K562 (cell line): ENCODE results near the gene SLC6A8. TPM values are rescaled to one million over a fixed set of nuclear protein-coding genes. Genes with fewer than 3 reads are reported as not detected.

Source experiments
- C11orf30 ChIP-seq: fragments of 450-650 bp; IDR thresholded peaks from 2 replicates; pipeline ENCODE4 v1.6.1; 2016; ENCODE audit warnings: low read depth, mild to moderate bottlenecking
- CCAR2 ChIP-seq: fragments of 200-400 bp; formaldehyde crosslinking; IDR thresholded peaks from 2 replicates; pipeline ENCODE4 v1.6.1; 2017; ENCODE audit warnings: mild to moderate bottlenecking, low read depth, low read length
- CREB1 ChIP-seq, 2 experiments: sonication (generic) in 1 of 2; formaldehyde crosslinking in 1 of 2; IDR thresholded peaks; 2 replicates each; pipeline versions ENCODE4 v1.6.1 to v1.8.0; 2012 to 2022; ENCODE audit warnings: inconsistent platforms in 1 of 2, mild to moderate bottlenecking in 1 of 2, missing genetic modification reagents in 1 of 2, moderate library complexity in 1 of 2
- CUX1 ChIP-seq: fragments of 200-800 bp; sonication (Bioruptor generic); IDR thresholded peaks from 2 replicates; pipeline ENCODE4 v1.6.1; 2016; ENCODE audit warnings: missing genetic modification characterization, missing compliant biosample characterization
- EP400 ChIP-seq: fragments of 450-650 bp; IDR thresholded peaks from 2 replicates; pipeline ENCODE4 v1.6.1; 2017; ENCODE audit warnings: antibody characterized with exemption, mild to moderate bottlenecking, moderate library complexity
- ESRRB ChIP-seq: fragments of 250-450 bp; sonication (Bioruptor Pico); IDR thresholded peaks from 2 replicates; pipeline ENCODE4 v1.5.0; 2020; ENCODE audit warnings: mild to moderate bottlenecking, moderate library complexity, borderline replicate concordance
- FOXM1 ChIP-seq, 2 experiments: fragments of 450-650 bp in 1 of 2; sonication (generic) in 1 of 2; formaldehyde crosslinking in 1 of 2; IDR thresholded peaks; 2 replicates each; pipeline versions ENCODE4 v1.6.1 to v1.9.0; 2017 to 2022; ENCODE audit warnings: low read depth in 2 of 2, mild to moderate bottlenecking in 2 of 2, missing genetic modification reagents in 1 of 2, moderate library complexity in 1 of 2
- MBD2 ChIP-seq: sonication (generic); IDR thresholded peaks from 2 replicates; pipeline ENCODE4 v1.6.1; 2016; ENCODE audit warnings: low read depth, borderline replicate concordance
- MXI1 ChIP-seq: IDR thresholded peaks from 2 replicates; pipeline ENCODE4 v1.6.1; 2011; ENCODE audit warnings: low read depth, mild to moderate bottlenecking, improper control_type of control experiment, low read length
- MYBL2 ChIP-seq, 2 experiments: fragments of 450-650 bp in 1 of 2; sonication (generic) in 1 of 2; formaldehyde crosslinking in 1 of 2; IDR thresholded peaks; 2 replicates each; pipeline versions ENCODE4 v1.6.1 to v1.8.1; 2017 to 2022; ENCODE audit warnings: borderline replicate concordance in 1 of 2, inconsistent platforms in 1 of 2, low read depth in 1 of 2, mild to moderate bottlenecking in 1 of 2, missing genetic modification reagents in 1 of 2, moderate library complexity in 1 of 2
- MYNN ChIP-seq, 2 experiments: sonication (generic); formaldehyde crosslinking in 1 of 2; IDR thresholded peaks; 2 replicates each; pipeline versions ENCODE4 v1.5.0 to v1.6.1; 2016 to 2020; ENCODE audit warnings: antibody characterized with exemption in 1 of 2, missing genetic modification reagents in 1 of 2
- RBFOX2 ChIP-seq: fragments of 200-400 bp; formaldehyde crosslinking; IDR thresholded peaks from 2 replicates; pipeline ENCODE4 v1.6.1; 2017; ENCODE audit warnings: low read depth, mild to moderate bottlenecking, low read length, moderate library complexity
- RBM39 ChIP-seq: fragments of 200-400 bp; formaldehyde crosslinking; optimal IDR thresholded peaks from 2 replicates; pipeline ENCODE3; 2018; ENCODE audit warnings: low read depth, low read length
- SETDB1 ChIP-seq: IDR thresholded peaks from one replicate; pipeline ENCODE4 v1.6.1; 2012; ENCODE audit warnings: low read length, control low read depth, inconsistent platforms
- SRSF1 ChIP-seq: fragments of 200-400 bp; formaldehyde crosslinking; IDR thresholded peaks from 2 replicates; pipeline ENCODE4 v1.6.1; 2017; ENCODE audit warnings: mild to moderate bottlenecking, low read depth, low read length, moderate library complexity
- TGIF2 ChIP-seq: sonication (generic); formaldehyde crosslinking; IDR thresholded peaks from 2 replicates; pipeline ENCODE4 v1.8.1; 2022; ENCODE audit warnings: mild to moderate bottlenecking, missing genetic modification reagents, moderate library complexity
- ZKSCAN3 ChIP-seq: fragments of 250-450 bp; sonication (Bioruptor Pico); IDR thresholded peaks from 2 replicates; pipeline ENCODE4 v1.4.0; 2020
- ZNF134 ChIP-seq: fragments of 250-450 bp; sonication (Bioruptor Pico); conservative IDR thresholded peaks from 2 replicates; pipeline ENCODE4 v1.4.0; 2020
- ZNF551 ChIP-seq: fragments of 250-450 bp; sonication (Bioruptor Pico); IDR thresholded peaks from 2 replicates; pipeline ENCODE4 v1.5.0; 2021; ENCODE audit warnings: mild to moderate bottlenecking, moderate library complexity
- ZNF740 ChIP-seq, 3 experiments: fragments of 200-800 bp in 1 of 3; sonication (Bioruptor generic) in 1 of 3; sonication (generic) in 1 of 3; formaldehyde crosslinking in 1 of 3; IDR thresholded peaks; 2 replicates each; pipeline versions ENCODE4 v1.6.1 to v1.8.0; 2016 to 2022; ENCODE audit warnings: mild to moderate bottlenecking in 2 of 3, missing compliant biosample characterization in 2 of 3, missing genetic modification characterization in 2 of 3, missing genetic modification reagents in 1 of 3
- ZZZ3 ChIP-seq: fragments of 450-650 bp; IDR thresholded peaks from 2 replicates; pipeline ENCODE4 v1.6.1; 2016; ENCODE audit warnings: antibody characterized with exemption, mild to moderate bottlenecking, moderate library complexity
- polyA plus RNA-seq, 8 experiments: library from polyadenylated mRNA; depleted of rRNA in 4 of 8; stranded (reverse) in 5 of 8; unstranded in 3 of 8; fragments of >200 nt; fragmentation: Nextera tagmentation in 2 of 8; fragmentation: Illumina TruSeq in 1 of 8; extraction: Ambion mirVana in 2 of 8; extraction: Trizol in 1 of 8; gene quantifications; 2 replicates each; pipeline versions ENCODE4 v1.2.1 to v1.2.3, GENCODE V29; 2011 to 2014; ENCODE audit warnings: inconsistent platforms in 1 of 8, missing spikeins in 1 of 8
- total RNA-seq, 7 experiments: library from RNA; depleted of rRNA in 6 of 7; stranded (reverse); fragments of >200 nt in 6 of 7; fragmentation: Illumina TruSeq in 2 of 7; extraction: Trizol in 2 of 7; gene quantifications; 2 replicates each; pipeline versions ENCODE4 v1.2.1 to v1.2.3, GENCODE V29; 2011 to 2021; ENCODE audit warnings: low replicate concordance in 1 of 7

SLC6A8 gene
- total and polyA plus RNA-seq, 9 of the 15 experiments (the other 6 are each of a cell fraction or from before 2014, with no cell fraction given) = 0.68 to 144 (median 34.3) TPM

DNA sequence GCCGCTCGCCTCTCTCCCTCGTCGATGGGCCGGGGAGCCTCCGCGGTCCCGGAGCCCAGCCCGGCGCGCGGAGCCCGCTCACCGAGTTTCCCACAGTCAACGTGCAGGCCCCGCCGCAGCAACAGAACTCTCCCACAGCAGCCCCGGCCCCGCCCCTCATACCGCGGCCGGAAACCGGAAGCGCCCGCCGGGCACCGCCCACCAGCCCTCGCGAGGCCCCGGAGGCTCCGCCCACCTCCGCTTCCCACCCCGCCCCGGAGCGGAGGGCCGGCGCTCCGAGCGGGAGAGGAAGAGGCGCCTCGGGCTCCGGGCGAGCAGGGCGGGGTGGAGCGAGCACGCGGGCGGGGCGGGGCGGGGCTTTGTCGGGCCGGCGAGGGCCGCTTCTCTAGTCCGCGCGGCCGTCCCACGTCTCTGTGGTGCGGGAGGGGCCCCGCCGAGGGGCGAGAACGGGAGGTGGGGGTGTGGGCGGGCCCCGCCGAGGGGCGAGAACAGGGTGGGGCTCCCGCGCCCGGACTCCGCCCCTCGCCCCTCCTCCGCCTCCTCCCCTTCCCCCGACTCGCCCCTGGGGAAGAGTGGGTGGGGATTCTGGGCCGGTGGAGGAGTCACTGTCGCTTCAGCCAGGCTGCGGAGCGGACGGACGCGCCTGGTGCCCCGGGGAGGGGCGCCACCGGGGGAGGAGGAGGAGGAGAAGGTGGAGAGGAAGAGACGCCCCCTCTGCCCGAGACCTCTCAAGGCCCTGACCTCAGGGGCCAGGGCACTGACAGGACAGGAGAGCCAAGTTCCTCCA, 36.7 kb downstream of the SLC6A8 start, which contains the start of the genes ABCD1 and BCAP31 (continued):
- TF ChIP-seq CUX1 (CRISPR knock-in tag) (no peak), TGIF2 (CRISPR knock-in tag) (no peak), C11orf30 (no peak), ZNF551 (CRISPR knock-in tag) (no peak), FOXM1 (IDR thresholded peaks at IDR 0.05; ENCODE audit: low read depth) (no peak), FOXM1 (CRISPR knock-in tag; IDR thresholded peaks at IDR 0.05; ENCODE audit: low read depth) (no peak), MYNN (IDR thresholded peaks at IDR 0.05) (no peak), MYNN (CRISPR knock-in tag; IDR thresholded peaks at IDR 0.05) (no peak), ZNF740 (CRISPR knock-in tag; IDR thresholded peaks at IDR 0.05) (no peak), ZNF740 (tag; IDR thresholded peaks at IDR 0.05) (peak in 1 of 2 experiments; percentile 36; a peak in 1 of 4 replicates), MXI1 (0 out of 2 replicates have a peak, but pooled peaks have one; percentile 31), RBM39 (no peak), MYBL2 (IDR thresholded peaks at IDR 0.05; ENCODE audit: low read depth) (no peak), MYBL2 (CRISPR knock-in tag; IDR thresholded peaks at IDR 0.05; ENCODE audit: borderline replicate concordance) (no peak), SETDB1 (no peak), RBFOX2 (peak; percentile 89), EP400 (no peak), MBD2 (no peak; the same call in 1 of the 2 replicates), CREB1 (IDR thresholded peaks at IDR 0.05) (no peak; the same call in 1 of the 2 replicates), CREB1 (CRISPR knock-in tag; IDR thresholded peaks at IDR 0.05) (0 out of 2 replicates have a peak, but pooled peaks have one; percentile 24), ESRRB (CRISPR knock-in tag) (no peak), ZZZ3 (no peak), ZKSCAN3 (CRISPR knock-in tag) (no peak), CCAR2 (no peak), ZNF134 (no peak), SRSF1 (no peak)
